ENCODE results near the gene SLC4A3.

GRCh38 chr2:219644801-219645480, 17.5 kb downstream of the SLC4A3 start:
- TF ChIP-seq CTCF (optimal IDR thresholded peaks at IDR 0.05 in 1 of 3, IDR thresholded peaks at IDR 0.05 in 1 of 3, conservative IDR thresholded peaks at IDR 0.05 in 1 of 3; ENCODE audit: extremely low read depth in 1 of 3, insufficient read depth in 2 of 3, low read length in 3 of 3) (no peak), EZH2 (IDR thresholded peaks at IDR 0.05; ENCODE audit: low read length) (no peak)
